Trophoblast cell (in vitro differentiated cells and primary cell): ENCODE measurements around the gene GAS1.

Experiments used
- DNase-seq, 2 donors: peaks; one replicate each; pipeline ENCODE4 v3.0.0-alpha.2; 2016
- H2AFZ ChIP-seq: 2 replicates; pipeline ENCODE4 v1.6.1; 2013; ENCODE audit warnings: low read length, moderate library complexity, mild to moderate bottlenecking; ENCODE audit not compliant: insufficient read depth, poor library complexity
- H2AK5ac ChIP-seq: 2 replicates; pipeline ENCODE4 v1.6.1; 2013; ENCODE audit warnings: mild to moderate bottlenecking, low read length
- H2BK120ac ChIP-seq: 2 replicates; pipeline ENCODE4 v1.6.1; 2013; ENCODE audit warnings: low read length, mild to moderate bottlenecking, moderate library complexity; ENCODE audit not compliant: insufficient read depth, poor library complexity
- H2BK12ac ChIP-seq: 2 replicates; pipeline ENCODE4 v1.6.1; 2013; ENCODE audit warnings: mild to moderate bottlenecking, low read length, moderate library complexity
- H2BK5ac ChIP-seq: 2 replicates; pipeline ENCODE4 v1.6.1; 2013; ENCODE audit warnings: low read length, low read depth, moderate library complexity, mild to moderate bottlenecking; ENCODE audit not compliant: poor library complexity
- H3K14ac ChIP-seq: 2 replicates; pipeline ENCODE4 v1.6.1; 2013; ENCODE audit warnings: mild to moderate bottlenecking, low read length
- H3K18ac ChIP-seq: 2 replicates; pipeline ENCODE4 v1.6.1; 2013; ENCODE audit warnings: mild to moderate bottlenecking, low read length
- H3K23ac ChIP-seq: 2 replicates; pipeline ENCODE4 v1.6.1; 2013; ENCODE audit warnings: low read length
- H3K27ac ChIP-seq: 2 replicates; pipeline ENCODE4 v1.5.1; 2013; ENCODE audit warnings: low read depth, mild to moderate bottlenecking, inconsistent platforms, low read length, moderate library complexity
- H3K27me3 ChIP-seq: 2 replicates; pipeline ENCODE4 v1.6.1; 2013; ENCODE audit warnings: inconsistent platforms, mild to moderate bottlenecking, low read length, moderate library complexity; ENCODE audit not compliant: insufficient read depth
- H3K36me3 ChIP-seq, 2 experiments: 1 replicate in 1 of 2; 2 replicates in 1 of 2; pipeline ENCODE4 v1.6.1; 2013; ENCODE audit warnings: low read length in 2 of 2, mild to moderate bottlenecking in 2 of 2, moderate library complexity in 1 of 2; ENCODE audit not compliant: insufficient read depth in 2 of 2, control insufficient read depth in 1 of 2
- H3K4ac ChIP-seq: 2 replicates; pipeline ENCODE4 v1.6.1; 2013; ENCODE audit warnings: low read depth, mild to moderate bottlenecking, low read length, moderate library complexity
- H3K4me1 ChIP-seq, 2 experiments: 1 replicate in 1 of 2; 2 replicates in 1 of 2; pipeline ENCODE4 v1.6.1; 2013; ENCODE audit warnings: low read length in 2 of 2, mild to moderate bottlenecking in 2 of 2, moderate library complexity in 1 of 2; ENCODE audit not compliant: insufficient read depth in 2 of 2, control insufficient read depth in 1 of 2
- H3K4me2 ChIP-seq: 2 replicates; pipeline ENCODE4 v1.6.1; 2013; ENCODE audit warnings: inconsistent platforms, mild to moderate bottlenecking, low read length, moderate library complexity
- H3K4me3 ChIP-seq: 2 replicates; pipeline ENCODE4 v1.5.1; 2013; ENCODE audit warnings: mild to moderate bottlenecking, low read depth, low read length, inconsistent platforms
- H3K79me1 ChIP-seq: one replicate; pipeline ENCODE4 v1.6.1; 2013; ENCODE audit warnings: low read length
- H3K79me2 ChIP-seq: 2 replicates; pipeline ENCODE4 v1.6.1; 2013; ENCODE audit warnings: low read length, mild to moderate bottlenecking; ENCODE audit not compliant: control insufficient read depth, insufficient read depth, poor library complexity
- H3K9ac ChIP-seq: 2 replicates; pipeline ENCODE4 v1.6.1; 2013; ENCODE audit warnings: mild to moderate bottlenecking, low read length
- H3K9me3 ChIP-seq: 2 replicates; pipeline ENCODE4 v1.6.1; 2013; ENCODE audit warnings: low read depth, mild to moderate bottlenecking, control low read depth, inconsistent platforms, low read length; ENCODE audit not compliant: insufficient read depth
- H4K12ac ChIP-seq: 2 replicates; pipeline ENCODE4 v1.6.1; 2013; ENCODE audit warnings: low read depth, mild to moderate bottlenecking, low read length, moderate library complexity
- H4K8ac ChIP-seq: 2 replicates; pipeline ENCODE4 v1.6.1; 2013; ENCODE audit warnings: low read depth, mild to moderate bottlenecking, low read length, moderate library complexity
- H4K91ac ChIP-seq: one replicate; pipeline ENCODE4 v1.6.1; 2013; ENCODE audit warnings: low read depth, mild to moderate bottlenecking, low read length, moderate library complexity
- WGBS: extraction: QIAGEN DNeasy Blood & Tissue Kit; methylation state at CpG from one replicate; pipeline ENCODE4 v1.1.7; 2013; ENCODE audit warnings: missing lambda C conversion rate; ENCODE audit not compliant: insufficient read length, insufficient coverage; ENCODE audit errors: extremely low coverage; 5-methylcytosine and 5-hydroxymethylcytosine counted together

Gene GAS1

GRCh38 chr9:86978413-86978812 lies 31.1 kb upstream of the GAS1 start:
- H2BK5ac ChIP-seq, result no peak overlapping the region
- no peak overlapping the region for H3K14ac ChIP-seq
- H4K12ac ChIP-seq, result no peak overlapping the region
- DNase-seq, result peak in 1 of 2 donors; percentile 48
- H2BK12ac ChIP-seq, result no peak overlapping the region
- no peak overlapping the region for H3K18ac ChIP-seq
- H3K9ac ChIP-seq, result no peak overlapping the region
- H2AFZ ChIP-seq, result no peak overlapping the region
- H3K79me2 ChIP-seq, result no peaks in the 10 kb centered on the region
- no peak overlapping the region for H3K4me2 ChIP-seq
- H3K23ac ChIP-seq, result no peak overlapping the region
- no peaks in the 10 kb centered on the region for H3K36me3 ChIP-seq
- H2BK120ac ChIP-seq, result no peak overlapping the region
- no peak overlapping the region for H4K91ac ChIP-seq
- H2AK5ac ChIP-seq, result no peak overlapping the region
- no peak overlapping the region for H4K8ac ChIP-seq
- no peaks in the 10 kb centered on the region for H3K27me3 ChIP-seq
- WGBS, result no CpG with 5 or more reads among the region's 2 CpGs
- H3K79me1 ChIP-seq, result no peaks in the 10 kb centered on the region
- no peak overlapping the region for H3K4ac ChIP-seq
- H3K4me1 ChIP-seq, result no peaks in the 10 kb centered on the region
- H3K27ac ChIP-seq, result no peak overlapping the region
- no peaks in the 10 kb centered on the region for H3K9me3 ChIP-seq
- no peak overlapping the region for H3K4me3 ChIP-seq

GRCh38 chr9:86977205-86977835 lies 30.0 kb upstream of the GAS1 start:
- no peaks in the 10 kb centered on the region for H3K4me1 ChIP-seq
- no peak overlapping the region for H2BK120ac ChIP-seq
- peak in 1 of 2 donors; percentile 63 for DNase-seq
- H2BK5ac ChIP-seq, result no peak overlapping the region
- H3K79me1 ChIP-seq, result no peaks in the 10 kb centered on the region
- WGBS, result 100% methylated on average over 1 of the region's 4 CpGs
- no peak overlapping the region for H3K18ac ChIP-seq
- H4K12ac ChIP-seq, result no peak overlapping the region
- no peak overlapping the region for H3K23ac ChIP-seq
- no peaks in the 10 kb centered on the region for H3K9me3 ChIP-seq
- H2AK5ac ChIP-seq, result no peak overlapping the region
- H3K4me3 ChIP-seq, result no peak overlapping the region
- H3K36me3 ChIP-seq, result no peaks in the 10 kb centered on the region
- no peaks in the 10 kb centered on the region for H3K27me3 ChIP-seq
- no peak overlapping the region for H3K4me2 ChIP-seq
- no peak overlapping the region for H4K8ac ChIP-seq
- H3K4ac ChIP-seq, result no peak overlapping the region
- no peak overlapping the region for H4K91ac ChIP-seq
- H3K9ac ChIP-seq, result no peak overlapping the region
- H3K27ac ChIP-seq, result no peak overlapping the region
- H2AFZ ChIP-seq, result no peak overlapping the region
- H3K14ac ChIP-seq, result no peak overlapping the region
- no peak overlapping the region for H2BK12ac ChIP-seq
- H3K79me2 ChIP-seq, result no peaks in the 10 kb centered on the region

GRCh38 chr9:86975606-86976005 lies 28.3 kb upstream of the GAS1 start:
- H3K18ac ChIP-seq, result no peak overlapping the region
- no peak overlapping the region for H4K8ac ChIP-seq
- H3K9ac ChIP-seq, result no peak overlapping the region
- H3K4me3 ChIP-seq, result no peak overlapping the region
- H2BK5ac ChIP-seq, result no peak overlapping the region
- H4K91ac ChIP-seq, result no peak overlapping the region
- no peaks in the 10 kb centered on the region for H3K79me2 ChIP-seq
- no peak overlapping the region for H3K14ac ChIP-seq
- no peaks in the 10 kb centered on the region for H3K9me3 ChIP-seq
- H2BK12ac ChIP-seq, result no peak overlapping the region
- no peak overlapping the region for H3K27ac ChIP-seq
- H2BK120ac ChIP-seq, result no peak overlapping the region
- H3K27me3 ChIP-seq, result no peaks in the 10 kb centered on the region
- DNase-seq, result no peak
- no peaks in the 10 kb centered on the region for H3K4me1 ChIP-seq
- H2AK5ac ChIP-seq, result no peak overlapping the region
- H3K4me2 ChIP-seq, result no peak overlapping the region
- no peak overlapping the region for H2AFZ ChIP-seq
- H3K36me3 ChIP-seq, result no peaks in the 10 kb centered on the region
- H3K23ac ChIP-seq, result no peak overlapping the region
- no peaks in the 10 kb centered on the region for H3K79me1 ChIP-seq
- no peak overlapping the region for H4K12ac ChIP-seq
- H3K4ac ChIP-seq, result no peak overlapping the region

GRCh38 chr9:86975036-86975435 lies 27.7 kb upstream of the GAS1 start:
- Histone ChIP-seq H4K12ac (no peak overlapping the region), H4K91ac (no peak overlapping the region), H4K8ac (no peak overlapping the region), H2AFZ (no peak overlapping the region), H2BK5ac (no peak overlapping the region), H2BK12ac (no peak overlapping the region), H2AK5ac (no peak overlapping the region), H3K79me2 (no peaks in the 10 kb centered on the region), H3K9me3 (no peaks in the 10 kb centered on the region), H3K9ac (no peak overlapping the region), H3K4ac (no peak overlapping the region), H2BK120ac (no peak overlapping the region), H3K23ac (no peak overlapping the region), H3K4me2 (no peak overlapping the region), H3K18ac (no peak overlapping the region), H3K79me1 (no peaks in the 10 kb centered on the region), H3K14ac (no peak overlapping the region), H3K36me3 (no peaks in the 10 kb centered on the region), H3K27me3 (no peaks in the 10 kb centered on the region), H3K4me1 (no peaks in the 10 kb centered on the region), H3K4me3 (no peak overlapping the region), H3K27ac (no peak overlapping the region)
- no CpG with 5 or more reads among the region's 2 CpGs for WGBS
- no peak for DNase-seq
